Osteocyte (in vitro differentiated cells): ENCODE data around the gene TMEM223. TPM values are rescaled to one million over a fixed set of nuclear protein-coding genes. Genes with fewer than 3 reads are reported as not detected.
"Not testable (repeated sequence)": the region's sequence is repeated elsewhere in the genome, so short reads cannot be mapped to it uniquely, and the experiment has no call there.

Experiments
- DNase-seq: peaks from one replicate; pipeline ENCODE4 v3.0.0; 2021; ENCODE audit warnings: mixed read lengths; ENCODE audit not compliant: unreplicated experiment; ENCODE audit errors: extremely low spot score
- H3K27ac Mint-ChIP-seq: one replicate; pipeline ENCODE4 v1.8.0; 2021; ENCODE audit warnings: mild to moderate bottlenecking, mixed read lengths; ENCODE audit not compliant: unreplicated experiment
- H3K27me3 Mint-ChIP-seq: one replicate; pipeline ENCODE4 v1.8.0; 2021; ENCODE audit warnings: mixed read lengths; ENCODE audit not compliant: unreplicated experiment
- H3K36me3 Mint-ChIP-seq: one replicate; pipeline ENCODE4 v1.8.0; 2021; ENCODE audit warnings: mixed read lengths; ENCODE audit not compliant: unreplicated experiment
- H3K4me1 Mint-ChIP-seq: one replicate; pipeline ENCODE4 v1.8.0; 2021; ENCODE audit warnings: mixed read lengths; ENCODE audit not compliant: unreplicated experiment
- H3K4me3 Mint-ChIP-seq: one replicate; pipeline ENCODE4 v1.8.0; 2021; ENCODE audit warnings: mild to moderate bottlenecking, moderate library complexity, mixed read lengths; ENCODE audit not compliant: unreplicated experiment
- H3K9me3 Mint-ChIP-seq: one replicate; pipeline ENCODE4 v1.8.0; 2021; ENCODE audit warnings: mixed read lengths; ENCODE audit not compliant: unreplicated experiment
- CTCF ChIP-seq: fragments of 200-600 bp; sonication (generic); IDR thresholded peaks from 2 replicates; pipeline ENCODE4 v1.5.0; 2021; ENCODE audit warnings: antibody characterized with exemption, mild to moderate bottlenecking, moderate library complexity
- total RNA-seq: library from RNA; stranded (reverse); gene quantifications from 2 replicates; pipeline ENCODE4 v1.2.1, GENCODE V29; 2021

TMEM223 gene
- total RNA-seq, 1 donor from 2014 or later: 14.5 TPM

GRCh38 chr11:62755086-62755615 lies 36.7 kb downstream of the TMEM223 start:
- Mint-ChIP-seq H3K4me3 (peak overlapping the region; percentile 95), H3K4me1 (peaks cover 15% of the 10 kb centered on the region), H3K9me3 (no peaks in the 10 kb centered on the region), H3K27me3 (no peaks in the 10 kb centered on the region), H3K27ac (peak overlapping the region; percentile 7), H3K36me3 (peaks cover 1% of the 10 kb centered on the region)
- DNase-seq: no peak
- TF ChIP-seq CTCF: no peak

GRCh38 chr11:62753736-62754603 lies 37.8 kb downstream of the TMEM223 start, which contains the start of gene ZBTB3:
ZBTB3 (minus strand) TSS chr11:62754160; CDS start chr11:62753664, 496 bp downstream.
- Mint-ChIP-seq H3K27me3 (no peaks in the 10 kb centered on the region), H3K36me3 (peaks cover 4% of the 10 kb centered on the region), H3K4me1 (peaks cover 17% of the 10 kb centered on the region), H3K27ac (peak within 1 kb of the TSS; percentile 99), H3K9me3 (no peaks in the 10 kb centered on the region), H3K4me3 (peak within 1 kb of the TSS; percentile 95)
- TF ChIP-seq CTCF: no peak
- peak; percentile 98 for DNase-seq

- Mint-ChIP-seq H3K27ac (peak overlapping the region; percentile 99), H3K4me1 (peaks cover 19% of the 10 kb centered on the region), H3K27me3 (no peaks in the 10 kb centered on the region), H3K9me3 (no peaks in the 10 kb centered on the region), H3K36me3 (peaks cover 5% of the 10 kb centered on the region), H3K4me3 (peak overlapping the region; percentile 95)
- TF ChIP-seq CTCF: no peak
- no peak for DNase-seq
These were observed 38.6 kb downstream of the TMEM223 start for GRCh38 chr11:62752994-62753735.

GRCh38 chr11:62752177-62752785 lies 39.5 kb downstream of the TMEM223 start:
- Mint-ChIP-seq H3K27me3 (no peaks in the 10 kb centered on the region), H3K27ac (no peak overlapping the region), H3K9me3 (no peaks in the 10 kb centered on the region)

GRCh38 chr11:62749931-62750330 lies 41.9 kb downstream of the TMEM223 start:
- not testable (repeated sequence) for DNase-seq, H3K27me3 Mint-ChIP-seq, H3K4me3 Mint-ChIP-seq, H3K36me3 Mint-ChIP-seq, H3K27ac Mint-ChIP-seq, H3K9me3 Mint-ChIP-seq
- H3K4me1 Mint-ChIP-seq: peaks cover 19% of the 10 kb centered on the region

More at GRCh38 chr11:62752177-62752785, 39.5 kb downstream of the TMEM223 start:
- no peak for DNase-seq
- H3K4me1 Mint-ChIP-seq: peaks cover 19% of the 10 kb centered on the region
- peaks cover 5% of the 10 kb centered on the region for H3K36me3 Mint-ChIP-seq
- H3K4me3 Mint-ChIP-seq: peak overlapping the region; percentile 95
- TF ChIP-seq CTCF: no peak
